Measurements from ENCODE around the gene DENND2C. TPM values are rescaled to one million over a fixed set of nuclear protein-coding genes. Genes with fewer than 3 reads are reported as not detected.

DENND2C gene
- polyA plus RNA-seq, 1 experiment: 0.45 TPM

DNA sequence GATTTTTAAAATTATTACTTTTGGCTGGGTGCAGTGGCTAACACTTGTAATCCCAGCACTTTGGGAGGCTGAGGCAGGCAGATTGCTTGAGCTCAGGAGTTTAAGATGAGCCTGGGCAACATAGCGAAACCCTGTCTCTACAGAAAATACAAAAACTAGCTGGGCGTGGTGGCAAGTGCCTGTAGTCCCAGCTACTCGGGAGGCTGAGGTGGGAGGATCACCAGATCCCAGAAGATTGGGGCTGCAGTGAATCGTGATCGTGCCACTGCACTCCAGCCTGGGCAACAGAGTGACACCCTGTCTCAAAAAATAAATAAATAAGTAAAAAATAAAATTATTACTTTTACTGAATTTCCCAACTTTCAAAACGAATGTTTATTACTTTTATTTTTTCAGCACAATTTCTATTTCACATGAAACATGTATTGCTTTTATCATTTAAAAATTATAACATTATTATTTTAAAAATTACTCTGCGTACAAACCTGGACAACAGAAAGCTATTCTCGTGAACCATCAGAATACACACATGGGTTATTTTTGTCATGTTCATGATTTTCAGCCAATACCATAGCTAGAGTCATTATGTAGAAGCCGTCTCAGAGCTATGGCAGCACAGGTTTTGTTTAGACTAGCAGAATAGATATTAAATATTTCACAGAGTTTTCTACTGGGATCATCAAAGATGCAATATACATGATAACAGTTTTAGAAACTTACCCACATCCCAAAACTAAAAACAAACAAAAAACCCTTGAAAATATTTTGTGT lies 24.9 kb upstream of the DENND2C start:
- DNase-seq (ENCODE audit: low read depth): no peak

DNA sequence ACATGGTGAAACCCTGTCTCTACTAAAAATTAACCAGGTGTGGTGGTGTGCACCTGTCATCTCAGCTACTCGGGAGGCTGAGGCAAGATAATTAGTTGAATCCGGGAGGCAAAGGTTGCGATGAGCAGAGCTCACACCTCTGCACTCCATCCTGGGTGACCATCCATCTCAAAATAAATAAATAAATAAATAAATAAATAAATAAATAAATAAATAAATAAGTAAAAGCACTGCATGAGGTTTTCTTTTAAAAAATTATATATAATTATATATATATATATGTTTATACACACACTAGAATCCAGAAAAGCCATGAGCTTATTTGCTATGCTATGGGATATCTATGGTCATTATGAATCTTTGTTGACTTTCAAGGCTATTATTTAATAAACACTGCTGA lies 23.1 kb upstream of the DENND2C start:
- ChIA-PET POLR2A (no interaction called here), CTCF (interaction anchor here (0.7 to 1.3 kb wide), 3 partner anchors 8 to 26 kb away, joined by 3 read pairs; no protein-coding TSS in a partner anchor)
- TF ChIP-seq, protein P1, sequence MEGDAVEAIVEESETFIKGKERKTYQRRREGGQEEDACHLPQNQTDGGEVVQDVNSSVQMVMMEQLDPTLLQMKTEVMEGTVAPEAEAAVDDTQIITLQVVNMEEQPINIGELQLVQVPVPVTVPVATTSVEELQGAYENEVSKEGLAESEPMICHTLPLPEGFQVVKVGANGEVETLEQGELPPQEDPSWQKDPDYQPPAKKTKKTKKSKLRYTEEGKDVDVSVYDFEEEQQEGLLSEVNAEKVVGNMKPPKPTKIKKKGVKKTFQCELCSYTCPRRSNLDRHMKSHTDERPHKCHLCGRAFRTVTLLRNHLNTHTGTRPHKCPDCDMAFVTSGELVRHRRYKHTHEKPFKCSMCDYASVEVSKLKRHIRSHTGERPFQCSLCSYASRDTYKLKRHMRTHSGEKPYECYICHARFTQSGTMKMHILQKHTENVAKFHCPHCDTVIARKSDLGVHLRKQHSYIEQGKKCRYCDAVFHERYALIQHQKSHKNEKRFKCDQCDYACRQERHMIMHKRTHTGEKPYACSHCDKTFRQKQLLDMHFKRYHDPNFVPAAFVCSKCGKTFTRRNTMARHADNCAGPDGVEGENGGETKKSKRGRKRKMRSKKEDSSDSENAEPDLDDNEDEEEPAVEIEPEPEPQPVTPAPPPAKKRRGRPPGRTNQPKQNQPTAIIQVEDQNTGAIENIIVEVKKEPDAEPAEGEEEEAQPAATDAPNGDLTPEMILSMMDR (IDR thresholded peaks at IDR 0.05; ENCODE audit: insufficient read depth, low read depth, low read length): no peak
- no peak for DNase-seq (ENCODE audit: low read depth)
- no peaks in the 10 kb centered on the region for H3K36me3 ChIP-seq (ENCODE audit: control insufficient read depth, insufficient read depth, low read length)
- H3K27me3 ChIP-seq (ENCODE audit: control insufficient read depth, insufficient read depth, low read length): peaks cover 2% of the 10 kb centered on the region
- no peak overlapping the region for H3K4me3 ChIP-seq (ENCODE audit: low read depth, low read length)

More for the DNA sequence above, 24.9 kb upstream of the DENND2C start:
- ChIA-PET CTCF (interaction anchor here (1.0 kb wide), 1 partner anchor 24 kb away, joined by 3 read pairs; the partner anchor contains the start of gene DENND2C), POLR2A (no interaction called here)
- TF ChIP-seq, protein P1 (IDR thresholded peaks at IDR 0.05; ENCODE audit: insufficient read depth, low read depth, low read length): no peak
- Histone ChIP-seq H3K27me3 (ENCODE audit: control insufficient read depth, insufficient read depth, low read length) (peaks cover 2% of the 10 kb centered on the region), H3K4me3 (ENCODE audit: low read depth, low read length) (no peak overlapping the region), H3K36me3 (ENCODE audit: control insufficient read depth, insufficient read depth, low read length) (no peaks in the 10 kb centered on the region)

DNA sequence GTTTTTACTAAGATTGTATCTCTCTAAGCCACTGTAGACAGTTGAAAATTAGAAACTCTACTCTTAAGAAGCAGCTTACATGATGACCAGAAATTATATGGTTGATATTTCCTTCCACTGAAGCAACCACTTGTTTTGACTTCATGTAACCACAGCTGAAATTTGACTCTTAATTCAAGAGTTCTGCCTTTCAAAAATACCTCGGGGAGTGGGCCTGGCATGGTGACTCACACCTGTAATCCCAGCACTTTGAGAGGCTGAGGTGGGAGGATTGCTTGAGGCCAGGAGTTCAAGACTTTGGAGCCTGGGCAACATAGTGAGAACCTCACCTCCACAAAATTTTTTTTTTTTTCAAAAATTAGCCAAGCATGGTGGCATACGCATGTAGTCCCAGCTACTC lies 21.2 kb upstream of the DENND2C start:
- H3K36me3 ChIP-seq (ENCODE audit: control insufficient read depth, insufficient read depth, low read length): no peaks in the 10 kb centered on the region
- POLR2A ChIA-PET: no interaction called here

DNA sequence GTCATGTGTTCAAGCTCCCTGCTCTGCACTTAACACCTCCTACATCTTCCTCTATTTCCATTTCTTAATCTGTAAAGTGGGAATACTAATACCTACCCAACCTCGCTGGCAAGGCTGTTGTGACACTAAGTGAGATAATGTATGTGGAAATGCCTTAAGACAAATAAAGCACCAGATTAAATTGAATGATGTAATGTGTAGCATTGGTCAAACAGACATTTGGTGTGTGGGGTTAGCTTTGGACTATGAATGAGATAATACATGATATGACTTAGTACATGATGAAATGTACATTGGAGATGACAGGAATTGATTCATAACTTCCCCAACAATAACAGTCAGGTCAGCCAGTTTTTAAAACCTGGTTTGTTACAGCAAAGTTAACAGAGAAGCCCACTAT lies 20.3 kb upstream of the DENND2C start:
- Histone ChIP-seq H3K36me3 (ENCODE audit: control insufficient read depth, insufficient read depth, low read length) (no peaks in the 10 kb centered on the region), H3K27me3 (ENCODE audit: control insufficient read depth, insufficient read depth, low read length) (0 out of 2 replicates have a peak, but pooled peaks cover 2% of the 10 kb centered on the region), H3K4me3 (ENCODE audit: low read depth, low read length) (no peak overlapping the region)
- DNase-seq (ENCODE audit: low read depth): no peak
- ChIA-PET POLR2A (no interaction called here), CTCF (no interaction called here)
- TF ChIP-seq, protein P1 (IDR thresholded peaks at IDR 0.05; ENCODE audit: insufficient read depth, low read depth, low read length): no peak

More for the DNA sequence above, 21.2 kb upstream of the DENND2C start:
- Histone ChIP-seq H3K4me3 (ENCODE audit: low read depth, low read length) (no peak overlapping the region), H3K27me3 (ENCODE audit: control insufficient read depth, insufficient read depth, low read length) (0 out of 2 replicates have a peak, but pooled peaks cover 2% of the 10 kb centered on the region)
- no peak for DNase-seq (ENCODE audit: low read depth)
- TF ChIP-seq, protein P1 (IDR thresholded peaks at IDR 0.05; ENCODE audit: insufficient read depth, low read depth, low read length): no peak
- CTCF ChIA-PET: interaction anchor here (0.8 kb wide), 1 partner anchor 21 kb away, joined by 4 read pairs; the partner anchor contains the start of gene DENND2C

DNA sequence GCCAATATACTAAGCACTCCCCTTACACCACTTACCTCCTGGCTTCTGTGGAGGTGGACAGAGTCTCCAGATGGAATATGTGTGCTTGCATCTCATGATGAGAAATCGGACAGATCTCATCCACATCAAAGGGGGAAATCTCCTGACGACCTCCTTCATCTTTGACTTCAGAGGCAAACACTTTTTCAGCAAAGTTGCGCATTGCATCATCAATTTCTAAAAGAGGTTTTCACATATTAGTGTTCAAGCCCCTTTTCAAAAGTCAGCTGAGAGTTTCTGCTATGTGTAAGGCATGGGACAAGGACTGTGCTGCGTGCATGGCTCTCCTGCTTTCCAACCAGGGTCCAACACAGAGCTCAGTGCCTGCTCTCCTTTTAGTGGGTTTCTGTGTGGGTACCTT lies 18.7 kb upstream of the DENND2C start:
- CTCF ChIA-PET: no interaction called here
- H3K36me3 ChIP-seq (ENCODE audit: control insufficient read depth, insufficient read depth, low read length): no peaks in the 10 kb centered on the region
- TF ChIP-seq, protein P1 (IDR thresholded peaks at IDR 0.05; ENCODE audit: insufficient read depth, low read depth, low read length): no peak
- 0 out of 2 replicates have a peak, but pooled peaks cover 2% of the 10 kb centered on the region for H3K27me3 ChIP-seq (ENCODE audit: control insufficient read depth, insufficient read depth, low read length)
- H3K4me3 ChIP-seq (ENCODE audit: low read depth, low read length): no peak overlapping the region
- POLR2A ChIA-PET: no interaction called here
- DNase-seq (ENCODE audit: low read depth): no peak
